Measurements from ENCODE around the gene PPP3R1. TPM values are rescaled to one million over a fixed set of nuclear protein-coding genes. Genes with fewer than 3 reads are reported as not detected.

PPP3R1 gene
- total RNA-seq, 3 donors from 2014 or later (not counting 1 experiment from before 2014, with no cell fraction given) = 77.8 to 86.2 (median 79.9) TPM

DNA sequence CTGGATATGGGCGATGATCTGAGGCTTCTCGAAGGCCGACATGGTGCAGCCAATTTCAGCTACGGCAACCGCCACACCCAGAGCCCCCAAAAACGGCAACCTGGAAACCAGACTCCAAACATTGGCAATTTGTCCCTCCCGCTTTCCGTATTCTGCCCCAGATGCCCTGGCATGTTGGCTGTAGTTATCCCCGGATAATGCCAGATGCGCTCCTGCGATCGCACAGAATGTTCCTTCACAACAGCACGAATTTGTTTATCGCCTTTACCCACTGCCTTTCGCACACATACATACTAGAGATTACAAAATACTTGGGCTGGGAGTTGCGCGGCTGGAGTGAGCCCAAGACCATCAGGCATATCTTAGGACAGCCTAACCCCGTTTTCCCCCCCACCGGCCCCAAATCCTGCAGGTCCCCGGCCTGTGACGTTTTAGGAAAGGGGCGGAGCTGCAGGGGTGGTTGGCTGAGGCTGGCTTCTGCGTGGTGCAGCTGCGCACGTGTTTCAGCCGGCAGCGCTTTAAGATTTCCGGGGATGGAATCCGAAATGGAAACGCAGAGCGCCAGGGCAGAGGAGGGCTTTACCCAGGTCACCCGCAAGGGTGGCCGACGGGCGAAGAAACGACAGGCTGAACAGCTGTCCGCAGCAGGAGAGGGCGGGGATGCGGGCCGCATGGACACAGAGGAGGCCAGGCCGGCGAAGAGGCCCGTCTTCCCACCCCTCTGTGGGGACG is 94.8 kb downstream of the PPP3R1 start, which contains the start of gene PNO1:
Gene PNO1, plus strand, starts transcription at position 487 of the 732 bp plus-strand sequence. Its CDS starts 47 bp downstream, at position 534.
- ATAC-seq = peak; percentile 93 to 99 (median 95)
- Histone ChIP-seq H3K4me3 (ENCODE audit: low read length) (peak within 1 kb of the TSS; percentile 96), H3K27ac (ENCODE audit: low read length) (peak within 1 kb of the TSS; percentile 97), H3K4me1 (ENCODE audit: control insufficient read depth, insufficient read depth, low read length) (peaks cover 8% of the 10 kb centered on the region), H3K27me3 (ENCODE audit: control insufficient read depth, insufficient read depth, low read length) (no peaks in the 10 kb centered on the region), H3K9me3 (ENCODE audit: control insufficient read depth, insufficient read depth, low read length) (no peaks in the 10 kb centered on the region), H3K36me3 (ENCODE audit: control insufficient read depth, insufficient read depth, low read length) (peaks cover 22% of the 10 kb centered on the region)
- DNase-seq = peak; percentile 98 to 99
- no peaks in the 10 kb centered on the region for H3K9me3 Mint-ChIP-seq
- intact Hi-C loops (cut with micrococcal nuclease) = loop anchor here (1.0 kb wide), 2 partner anchors 95 to 310 kb away; partner anchors contain the start of genes APLF, FBXO48 and PPP3R1
- H3K4me3 Mint-ChIP-seq = peak within 1 kb of the TSS; percentile 100
- peaks cover 33 to 34% of the 10 kb centered on the region in 2 donors for H3K4me1 Mint-ChIP-seq
- TF ChIP-seq, protein P1, sequence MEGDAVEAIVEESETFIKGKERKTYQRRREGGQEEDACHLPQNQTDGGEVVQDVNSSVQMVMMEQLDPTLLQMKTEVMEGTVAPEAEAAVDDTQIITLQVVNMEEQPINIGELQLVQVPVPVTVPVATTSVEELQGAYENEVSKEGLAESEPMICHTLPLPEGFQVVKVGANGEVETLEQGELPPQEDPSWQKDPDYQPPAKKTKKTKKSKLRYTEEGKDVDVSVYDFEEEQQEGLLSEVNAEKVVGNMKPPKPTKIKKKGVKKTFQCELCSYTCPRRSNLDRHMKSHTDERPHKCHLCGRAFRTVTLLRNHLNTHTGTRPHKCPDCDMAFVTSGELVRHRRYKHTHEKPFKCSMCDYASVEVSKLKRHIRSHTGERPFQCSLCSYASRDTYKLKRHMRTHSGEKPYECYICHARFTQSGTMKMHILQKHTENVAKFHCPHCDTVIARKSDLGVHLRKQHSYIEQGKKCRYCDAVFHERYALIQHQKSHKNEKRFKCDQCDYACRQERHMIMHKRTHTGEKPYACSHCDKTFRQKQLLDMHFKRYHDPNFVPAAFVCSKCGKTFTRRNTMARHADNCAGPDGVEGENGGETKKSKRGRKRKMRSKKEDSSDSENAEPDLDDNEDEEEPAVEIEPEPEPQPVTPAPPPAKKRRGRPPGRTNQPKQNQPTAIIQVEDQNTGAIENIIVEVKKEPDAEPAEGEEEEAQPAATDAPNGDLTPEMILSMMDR (IDR thresholded peaks at IDR 0.05) = no peak
- WGBS (ENCODE audit: insufficient coverage) = 0% methylated on average over 44 of the region's 44 CpGs
- H3K27me3 Mint-ChIP-seq (ENCODE audit: low read depth in 2 of 2) = no peaks in the 10 kb centered on the region
- H3K27ac Mint-ChIP-seq = peak within 1 kb of the TSS; percentile 96 to 100
- H3K36me3 Mint-ChIP-seq = peaks cover 9% of the 10 kb centered on the region

DNA sequence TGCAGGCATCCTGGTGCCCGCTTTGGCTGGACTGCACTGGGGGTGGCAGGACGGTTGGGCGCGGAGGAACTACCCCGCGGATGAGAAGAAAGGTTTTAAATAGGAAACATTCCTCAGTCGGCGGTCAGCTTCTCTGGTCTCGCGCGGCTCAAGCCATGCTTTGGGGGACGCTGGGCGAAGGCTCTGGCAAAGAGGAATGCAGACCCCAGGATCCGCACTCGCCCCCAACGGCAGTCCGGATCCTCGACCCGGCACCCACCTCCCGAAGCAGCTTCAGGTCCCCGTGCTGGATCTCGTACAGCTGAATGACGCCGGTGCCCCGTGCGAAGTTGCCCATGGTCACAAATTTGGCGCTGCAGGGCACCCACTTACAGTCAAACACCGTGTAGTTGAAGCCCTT is 95.3 kb downstream of the PPP3R1 start:
- TF ChIP-seq, protein P1 (IDR thresholded peaks at IDR 0.05) = no peak
- Mint-ChIP-seq H3K27ac (peak overlapping the region; percentile 96 to 100), H3K4me1 (peaks cover 33 to 34% of the 10 kb centered on the region in 2 donors), H3K4me3 (peak overlapping the region; percentile 100), H3K9me3 (no peaks in the 10 kb centered on the region), H3K27me3 (ENCODE audit: low read depth in 2 of 2) (no peaks in the 10 kb centered on the region), H3K36me3 (peaks cover 9% of the 10 kb centered on the region)
- no peaks in the 10 kb centered on the region for H3K27me3 ChIP-seq (ENCODE audit: control insufficient read depth, insufficient read depth, low read length)
- H3K4me3 ChIP-seq (ENCODE audit: low read length) = peak overlapping the region; percentile 96
- ATAC-seq = peak; percentile 35 to 52 (median 42)
- under 1% methylated on average over 28 of the region's 28 CpGs for WGBS (ENCODE audit: insufficient coverage)
- peaks cover 8% of the 10 kb centered on the region for H3K4me1 ChIP-seq (ENCODE audit: control insufficient read depth, insufficient read depth, low read length)
- peak overlapping the region; percentile 97 for H3K27ac ChIP-seq (ENCODE audit: low read length)
- intact Hi-C loops (cut with micrococcal nuclease) = loop anchor here (1.0 kb wide), 2 partner anchors 95 to 310 kb away; partner anchors contain the start of genes APLF, FBXO48 and PPP3R1
- no peaks in the 10 kb centered on the region for H3K9me3 ChIP-seq (ENCODE audit: control insufficient read depth, insufficient read depth, low read length)
- no peak for DNase-seq
- peaks cover 16% of the 10 kb centered on the region for H3K36me3 ChIP-seq (ENCODE audit: control insufficient read depth, insufficient read depth, low read length)

DNA sequence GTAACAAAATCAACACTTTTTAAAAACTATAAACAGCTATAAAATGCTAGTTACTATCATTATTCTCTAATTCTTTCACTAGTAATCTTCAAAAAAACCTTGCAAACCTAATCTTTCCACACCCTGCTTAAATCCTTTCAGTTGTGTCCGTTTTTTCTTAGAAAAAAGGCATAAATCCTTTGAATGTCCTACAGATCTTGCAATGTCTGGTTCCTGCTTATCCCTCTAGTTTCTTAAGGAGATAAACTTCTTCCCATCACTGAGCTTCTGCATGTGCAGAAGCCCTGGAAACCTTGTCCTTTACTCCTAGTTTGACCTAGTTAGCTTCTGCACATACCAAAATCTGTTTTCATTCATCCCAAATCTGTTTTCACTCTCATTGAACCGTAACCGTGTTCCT is 95.9 kb downstream of the PPP3R1 start:
- WGBS (ENCODE audit: insufficient coverage) = 16% methylated on average over 1 of the region's 3 CpGs
- no peak for ATAC-seq
- H3K27me3 ChIP-seq (ENCODE audit: control insufficient read depth, insufficient read depth, low read length) = no peaks in the 10 kb centered on the region
- no peaks in the 10 kb centered on the region for H3K27me3 Mint-ChIP-seq (ENCODE audit: low read depth in 2 of 2)
- H3K36me3 ChIP-seq (ENCODE audit: control insufficient read depth, insufficient read depth, low read length) = peaks cover 13% of the 10 kb centered on the region
- no peaks in the 10 kb centered on the region for H3K9me3 ChIP-seq (ENCODE audit: control insufficient read depth, insufficient read depth, low read length)
- H3K4me3 ChIP-seq (ENCODE audit: low read length) = peak overlapping the region; percentile 96
- H3K36me3 Mint-ChIP-seq = peaks cover 7% of the 10 kb centered on the region
- H3K4me1 Mint-ChIP-seq = peaks cover 35 to 37% of the 10 kb centered on the region in 2 donors
- H3K27ac Mint-ChIP-seq = peak overlapping the region; percentile 96 to 100
- TF ChIP-seq, protein P1 (IDR thresholded peaks at IDR 0.05) = no peak
- no peak overlapping the region for H3K27ac ChIP-seq (ENCODE audit: low read length)
- intact Hi-C loops (cut with micrococcal nuclease) = no loop called here
- peak overlapping the region; percentile 100 for H3K4me3 Mint-ChIP-seq
- H3K4me1 ChIP-seq (ENCODE audit: control insufficient read depth, insufficient read depth, low read length) = peaks cover 8% of the 10 kb centered on the region
- DNase-seq = no peak
- H3K9me3 Mint-ChIP-seq = no peaks in the 10 kb centered on the region

Data from natural killer cell (primary cell).